HL-60 (cell line): Measurements from ENCODE around the gene KIAA0930.
A peak's percentile ranks its signal among the peaks of the same experiment; 100 is the strongest.

Experiments used
- DNase-seq, 2 experiments: peaks; one replicate each; pipeline ENCODE4 v3.0.0-alpha.2; 2010 to 2020; ENCODE audit warnings: low read depth in 1 of 2, low spot score in 1 of 2
- H3K27ac ChIP-seq: fragments of 250-450 bp; sonication (Bioruptor Pico); replicated peaks from 2 replicates; pipeline ENCODE4 v1.5.1; 2020; ENCODE audit warnings: mild to moderate bottlenecking, moderate library complexity
- H3K27me3 ChIP-seq: fragments of 250-450 bp; sonication (Bioruptor Pico); 2 replicates; pipeline ENCODE4 v1.5.1; 2021; ENCODE audit warnings: mild to moderate bottlenecking, moderate library complexity; ENCODE audit not compliant: insufficient read depth, poor library complexity, severe bottlenecking
- H3K4me3 ChIP-seq: replicated peaks from 2 replicates; pipeline ENCODE4 v1.5.1; 2011; ENCODE audit warnings: mild to moderate bottlenecking, control low read depth, low read length; ENCODE audit not compliant: insufficient read depth
- GABPA ChIP-seq: IDR thresholded peaks from 2 replicates; pipeline ENCODE4 v1.6.1; 2012; ENCODE audit warnings: low read depth
- POLR2AphosphoS5 ChIP-seq: IDR thresholded peaks from 2 replicates; pipeline ENCODE4 v1.6.1; 2012; ENCODE audit warnings: low read depth
- SPI1 ChIP-seq: IDR thresholded peaks from 2 replicates; pipeline ENCODE4 v1.6.1; 2012; ENCODE audit warnings: low read depth, mild to moderate bottlenecking, borderline replicate concordance
- TF ChIP-seq, protein P1 (sequence below): IDR thresholded peaks from 2 replicates; pipeline ENCODE4 v1.6.1; 2012; ENCODE audit warnings: low read depth; ENCODE audit not compliant: insufficient replicate concordance
- TF ChIP-seq, protein P2 (sequence below): IDR thresholded peaks from one replicate; pipeline ENCODE4 v1.5.1; 2011; ENCODE audit warnings: low read length, control low read depth, inconsistent platforms; ENCODE audit not compliant: insufficient read depth

The KIAA0930 gene

DNA sequence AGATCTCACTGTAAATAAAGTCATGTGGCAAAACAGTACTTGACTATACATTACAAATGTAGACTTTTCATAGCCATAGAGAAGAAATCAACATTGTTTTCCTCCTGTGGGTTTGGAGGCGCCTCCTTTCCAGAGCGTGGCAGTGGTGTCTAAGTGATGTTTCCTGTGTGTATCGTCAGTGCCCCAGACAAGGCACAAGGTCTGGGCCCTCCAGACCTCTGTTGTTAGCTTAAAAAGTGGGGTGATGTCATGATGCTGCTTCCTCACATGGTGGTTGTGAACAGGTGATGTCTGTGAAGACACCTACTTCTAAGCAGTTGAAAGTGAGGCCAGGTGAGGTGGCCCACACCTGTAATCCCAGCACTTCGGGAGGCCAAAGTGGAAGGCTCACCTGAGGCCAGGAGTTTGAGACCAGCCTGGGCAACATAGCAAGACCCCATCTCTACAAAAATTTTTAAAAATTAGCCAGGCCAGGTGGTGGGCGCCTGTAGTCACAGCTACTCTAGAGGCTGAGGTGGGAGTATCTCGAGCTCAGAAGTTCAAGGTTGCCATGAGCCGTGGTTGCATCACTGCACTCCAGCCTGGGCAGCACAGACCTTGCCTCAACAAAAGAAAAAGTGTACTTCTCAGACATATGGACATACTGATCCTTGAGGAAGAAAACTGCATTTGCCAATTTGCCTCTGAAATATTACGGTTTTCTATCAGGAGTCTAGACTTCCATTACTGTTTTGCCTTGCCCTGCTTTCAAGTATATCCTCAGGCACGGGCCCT, 61.2 kb downstream of the KIAA0930 start:
- Histone ChIP-seq H3K27me3 (no peaks in the 10 kb centered on the region), H3K27ac (no peak overlapping the region), H3K4me3 (no peak overlapping the region)
- DNase-seq: no peak
- TF ChIP-seq SPI1 (no peak), POLR2AphosphoS5 (no peak; the same call in 1 of the 2 replicates), GABPA (no peak)
- TF ChIP-seq, protein P1, sequence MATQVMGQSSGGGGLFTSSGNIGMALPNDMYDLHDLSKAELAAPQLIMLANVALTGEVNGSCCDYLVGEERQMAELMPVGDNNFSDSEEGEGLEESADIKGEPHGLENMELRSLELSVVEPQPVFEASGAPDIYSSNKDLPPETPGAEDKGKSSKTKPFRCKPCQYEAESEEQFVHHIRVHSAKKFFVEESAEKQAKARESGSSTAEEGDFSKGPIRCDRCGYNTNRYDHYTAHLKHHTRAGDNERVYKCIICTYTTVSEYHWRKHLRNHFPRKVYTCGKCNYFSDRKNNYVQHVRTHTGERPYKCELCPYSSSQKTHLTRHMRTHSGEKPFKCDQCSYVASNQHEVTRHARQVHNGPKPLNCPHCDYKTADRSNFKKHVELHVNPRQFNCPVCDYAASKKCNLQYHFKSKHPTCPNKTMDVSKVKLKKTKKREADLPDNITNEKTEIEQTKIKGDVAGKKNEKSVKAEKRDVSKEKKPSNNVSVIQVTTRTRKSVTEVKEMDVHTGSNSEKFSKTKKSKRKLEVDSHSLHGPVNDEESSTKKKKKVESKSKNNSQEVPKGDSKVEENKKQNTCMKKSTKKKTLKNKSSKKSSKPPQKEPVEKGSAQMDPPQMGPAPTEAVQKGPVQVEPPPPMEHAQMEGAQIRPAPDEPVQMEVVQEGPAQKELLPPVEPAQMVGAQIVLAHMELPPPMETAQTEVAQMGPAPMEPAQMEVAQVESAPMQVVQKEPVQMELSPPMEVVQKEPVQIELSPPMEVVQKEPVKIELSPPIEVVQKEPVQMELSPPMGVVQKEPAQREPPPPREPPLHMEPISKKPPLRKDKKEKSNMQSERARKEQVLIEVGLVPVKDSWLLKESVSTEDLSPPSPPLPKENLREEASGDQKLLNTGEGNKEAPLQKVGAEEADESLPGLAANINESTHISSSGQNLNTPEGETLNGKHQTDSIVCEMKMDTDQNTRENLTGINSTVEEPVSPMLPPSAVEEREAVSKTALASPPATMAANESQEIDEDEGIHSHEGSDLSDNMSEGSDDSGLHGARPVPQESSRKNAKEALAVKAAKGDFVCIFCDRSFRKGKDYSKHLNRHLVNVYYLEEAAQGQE: no peak
- TF ChIP-seq, protein P2, sequence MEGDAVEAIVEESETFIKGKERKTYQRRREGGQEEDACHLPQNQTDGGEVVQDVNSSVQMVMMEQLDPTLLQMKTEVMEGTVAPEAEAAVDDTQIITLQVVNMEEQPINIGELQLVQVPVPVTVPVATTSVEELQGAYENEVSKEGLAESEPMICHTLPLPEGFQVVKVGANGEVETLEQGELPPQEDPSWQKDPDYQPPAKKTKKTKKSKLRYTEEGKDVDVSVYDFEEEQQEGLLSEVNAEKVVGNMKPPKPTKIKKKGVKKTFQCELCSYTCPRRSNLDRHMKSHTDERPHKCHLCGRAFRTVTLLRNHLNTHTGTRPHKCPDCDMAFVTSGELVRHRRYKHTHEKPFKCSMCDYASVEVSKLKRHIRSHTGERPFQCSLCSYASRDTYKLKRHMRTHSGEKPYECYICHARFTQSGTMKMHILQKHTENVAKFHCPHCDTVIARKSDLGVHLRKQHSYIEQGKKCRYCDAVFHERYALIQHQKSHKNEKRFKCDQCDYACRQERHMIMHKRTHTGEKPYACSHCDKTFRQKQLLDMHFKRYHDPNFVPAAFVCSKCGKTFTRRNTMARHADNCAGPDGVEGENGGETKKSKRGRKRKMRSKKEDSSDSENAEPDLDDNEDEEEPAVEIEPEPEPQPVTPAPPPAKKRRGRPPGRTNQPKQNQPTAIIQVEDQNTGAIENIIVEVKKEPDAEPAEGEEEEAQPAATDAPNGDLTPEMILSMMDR: no peak

DNA sequence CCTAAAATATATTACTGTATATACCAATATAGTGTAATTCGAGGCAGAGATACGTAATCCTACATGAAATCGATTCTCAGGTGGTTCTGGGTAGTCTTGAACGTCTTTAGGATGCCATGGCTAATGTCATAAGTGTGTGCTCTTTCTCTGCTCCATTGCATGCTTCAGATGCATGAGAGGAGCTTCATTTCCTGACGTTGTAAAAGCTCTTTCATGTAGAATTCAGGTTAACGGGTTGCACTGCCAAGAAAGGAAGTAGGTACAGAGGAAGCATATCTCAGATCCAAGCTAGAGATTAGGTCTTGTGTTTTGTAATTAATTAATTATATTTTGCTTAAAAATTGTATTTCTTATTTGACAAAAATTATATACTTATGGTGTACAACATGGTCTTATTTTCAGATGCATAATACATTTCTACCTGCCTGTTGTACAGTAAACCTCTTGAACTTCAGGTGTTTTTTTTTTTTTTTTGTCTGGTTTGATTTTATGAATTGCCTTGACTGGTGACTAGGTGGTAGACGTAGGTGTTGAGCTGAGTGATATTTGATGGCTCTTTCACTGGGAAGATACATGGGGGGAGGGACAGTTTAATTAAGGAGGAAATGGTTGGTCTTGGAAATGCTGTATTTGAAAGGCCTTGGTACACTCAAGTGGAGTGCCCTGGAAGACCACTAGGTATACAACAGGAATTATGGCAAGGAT, 67.7 kb downstream of the KIAA0930 start:
- H3K4me3 ChIP-seq: no peak overlapping the region
- no peak overlapping the region for H3K27ac ChIP-seq

DNA sequence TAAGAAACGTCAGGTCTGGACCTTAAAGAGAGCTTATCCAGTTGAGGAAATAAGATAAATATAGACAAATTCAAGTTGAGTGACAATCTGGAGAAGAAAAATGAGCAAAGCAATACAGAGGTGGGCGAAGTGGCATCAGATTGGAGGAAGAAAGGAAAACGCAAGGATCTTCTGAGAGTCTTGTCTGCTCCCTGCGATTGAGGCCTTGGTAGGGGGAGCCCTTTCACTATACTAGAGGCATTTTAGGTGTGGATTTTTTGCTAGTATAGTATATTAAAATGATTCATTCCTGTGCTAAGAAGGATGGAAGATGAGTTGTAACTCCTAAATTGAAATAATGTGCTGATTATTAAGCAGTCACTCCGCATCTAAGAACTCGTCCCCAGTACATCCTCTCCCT, 68.9 kb downstream of the KIAA0930 start:
- Histone ChIP-seq H3K27me3 (no peaks in the 10 kb centered on the region), H3K4me3 (no peak overlapping the region), H3K27ac (no peak overlapping the region)
- TF ChIP-seq, protein P2: no peak
- TF ChIP-seq, protein P1: no peak
- TF ChIP-seq SPI1: no peak
- no peak for TF ChIP-seq GABPA
- no peak for TF ChIP-seq POLR2AphosphoS5
- DNase-seq: no peak

More for the DNA sequence above, 67.7 kb downstream of the KIAA0930 start:
- no peaks in the 10 kb centered on the region for H3K27me3 ChIP-seq
- DNase-seq: no peak
- TF ChIP-seq SPI1 (peak; percentile 24; the same call in 1 of the 2 replicates), GABPA (no peak)
